Hematopoietic multipotent progenitor cell treated with erythropoietin and hydrocortisone succinate and interleukin-3 and kit ligand, for 8 days (in vitro differentiated cells): Measurements from ENCODE around the gene LSS.
"Not testable (repeated sequence)": the region's sequence is repeated elsewhere in the genome, so short reads cannot be mapped to it uniquely, and the experiment has no call there.

Experiments
- DNase-seq: peaks from one replicate; pipeline ENCODE4 v3.0.0-alpha.2; 2015

The LSS gene

DNA sequence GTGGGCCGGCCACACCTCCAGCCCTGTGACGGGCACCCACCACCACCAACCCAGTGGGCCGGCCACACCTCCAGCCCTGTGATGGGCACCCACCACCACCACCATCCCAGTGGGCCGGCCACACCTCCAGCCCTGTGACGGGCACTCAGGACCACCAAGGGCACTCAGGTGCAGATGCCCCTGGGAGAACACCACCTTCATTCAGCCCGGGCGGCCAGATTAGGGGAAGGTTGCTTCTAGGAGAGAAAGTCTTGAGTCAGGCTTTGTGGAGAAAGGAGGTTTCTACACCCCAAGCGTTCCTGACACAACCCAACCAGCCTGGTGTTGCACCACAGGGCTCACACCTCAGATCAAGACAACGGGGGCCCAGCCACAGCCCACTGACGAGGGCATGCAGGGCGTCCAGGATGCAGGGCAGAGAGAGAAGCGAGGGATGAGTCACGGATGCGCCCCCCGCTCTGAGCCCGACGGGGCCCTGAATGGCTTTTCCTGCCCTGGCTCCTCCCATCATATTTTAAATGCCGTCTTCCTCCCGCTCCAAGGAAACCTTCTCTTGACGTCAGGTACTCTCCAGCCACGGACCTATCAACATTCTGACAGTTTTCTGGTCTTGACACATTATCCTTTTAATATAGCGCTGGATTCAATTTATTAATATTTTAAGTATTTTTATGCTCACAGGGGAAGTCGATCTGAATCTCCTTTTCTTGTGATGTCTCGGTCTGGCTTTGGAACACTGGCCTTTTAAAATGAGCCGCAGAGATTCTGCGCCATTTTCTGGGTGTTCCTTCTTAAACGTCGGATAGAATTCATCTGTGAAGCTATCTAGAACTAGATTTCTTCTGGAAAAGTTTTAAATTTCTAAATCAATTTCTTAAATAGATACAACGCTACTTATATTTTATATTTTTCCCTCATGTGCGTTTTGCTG is 43.7 kb downstream of the LSS start:
- peak; percentile 70 for DNase-seq

- DNase-seq, result peak; percentile 65
Observed at GRCh38 chr21:46183910-46184624, 44.5 kb downstream of the LSS start, which contains the start of gene SPATC1L. Gene SPATC1L, minus strand, starts transcription at chr21:46184459. Its CDS starts 1,643 bp downstream, at chr21:46182816.

GRCh38 chr21:46183337-46183909 is 45.2 kb downstream of the LSS start:
- peak; percentile 26 for DNase-seq

DNA sequence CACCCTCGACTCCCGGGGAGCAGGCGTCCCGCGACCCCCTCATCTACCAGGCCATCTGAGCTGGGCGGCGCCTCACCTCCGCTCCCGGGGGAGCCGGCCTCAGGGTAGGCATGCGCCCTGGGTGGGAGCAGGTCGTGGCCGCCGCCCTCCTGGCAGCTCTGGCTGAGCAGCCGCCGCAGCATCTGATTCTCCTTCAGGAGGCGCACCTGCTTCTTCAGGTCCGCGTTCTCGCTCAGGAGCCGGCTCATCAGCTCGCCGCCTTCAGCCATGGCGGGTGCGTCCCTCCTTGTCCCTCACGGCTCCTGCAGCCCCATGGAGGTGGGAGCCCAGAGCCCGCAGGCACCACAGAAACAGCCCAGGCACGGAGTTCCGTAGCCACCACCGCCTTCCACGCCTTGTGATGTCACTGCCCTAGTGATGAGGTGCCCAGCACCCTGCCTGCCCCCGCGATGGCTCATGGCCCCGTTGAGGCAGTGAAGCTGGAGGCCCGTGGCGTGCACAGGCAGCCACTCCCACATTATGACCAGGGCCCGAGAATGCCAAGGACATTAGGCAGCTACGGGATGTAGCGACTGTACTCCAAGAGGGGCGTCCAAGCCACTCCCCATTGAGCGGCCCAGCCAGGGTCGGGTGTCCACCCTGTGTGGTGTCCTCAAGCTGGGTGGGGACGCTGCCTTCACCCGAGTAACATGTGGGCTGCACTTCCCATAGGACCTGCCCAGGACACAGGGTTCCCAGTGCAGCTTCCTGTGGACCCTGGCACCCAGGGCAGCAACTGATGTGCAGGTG is 45.8 kb downstream of the LSS start:
- no peak for DNase-seq

GRCh38 chr21:46181953-46182547 is 46.5 kb downstream of the LSS start:
- no peak for DNase-seq

- DNase-seq, result no peak
Observed at GRCh38 chr21:46181436-46181835, 47.1 kb downstream of the LSS start.

DNA sequence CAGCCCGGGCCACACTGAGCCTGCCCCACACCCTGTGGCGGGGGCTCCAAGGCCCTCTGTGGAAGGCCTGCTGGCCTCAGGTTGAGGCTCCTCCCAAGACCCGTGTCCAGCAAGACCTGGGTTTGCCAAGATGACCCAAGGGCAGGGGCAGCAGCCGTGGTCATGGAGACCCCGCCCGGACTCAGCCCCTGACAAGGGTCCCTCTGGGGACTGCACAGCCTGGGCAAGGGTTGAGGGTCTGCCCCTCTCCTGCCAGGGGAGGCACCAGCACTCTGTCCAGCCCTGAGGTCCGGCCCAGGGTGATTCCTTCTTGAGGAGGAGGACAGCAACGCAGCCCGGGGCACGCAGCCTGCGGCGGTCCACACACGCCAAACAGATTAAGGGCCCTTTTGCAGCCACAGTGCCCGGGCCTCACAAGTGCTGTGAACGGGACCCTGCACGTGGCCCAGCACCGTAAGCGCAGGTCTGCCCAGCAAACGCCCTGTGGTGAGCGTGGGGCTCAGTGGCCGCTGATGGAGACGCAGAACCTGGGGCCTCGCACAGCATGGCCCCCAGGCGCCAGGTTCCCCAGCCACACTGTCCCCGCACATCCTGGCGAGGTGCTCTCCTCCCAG is 47.7 kb downstream of the LSS start:
- no peak for DNase-seq

GRCh38 chr21:46180079-46180722 is 48.4 kb downstream of the LSS start:
- DNase-seq, result no peak

DNA sequence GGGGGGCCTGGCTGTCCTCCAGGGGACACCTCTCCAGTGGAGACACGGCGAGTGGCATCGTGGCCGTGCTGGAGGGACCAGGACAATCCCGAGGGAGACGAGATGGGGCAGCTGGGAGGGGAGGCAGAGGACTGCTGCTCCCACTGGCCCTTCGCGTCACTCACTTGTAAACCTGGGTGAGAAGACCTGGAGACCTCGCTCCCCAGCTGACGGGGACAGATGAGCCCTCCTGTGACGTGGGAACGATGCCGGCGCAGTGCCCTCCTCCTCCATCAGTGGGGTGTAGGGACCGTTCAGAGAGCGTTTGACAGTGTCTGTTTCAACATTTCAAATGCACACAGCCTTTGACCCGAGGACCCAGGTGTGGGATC is 48.9 kb downstream of the LSS start:
- DNase-seq, result no peak

DNA sequence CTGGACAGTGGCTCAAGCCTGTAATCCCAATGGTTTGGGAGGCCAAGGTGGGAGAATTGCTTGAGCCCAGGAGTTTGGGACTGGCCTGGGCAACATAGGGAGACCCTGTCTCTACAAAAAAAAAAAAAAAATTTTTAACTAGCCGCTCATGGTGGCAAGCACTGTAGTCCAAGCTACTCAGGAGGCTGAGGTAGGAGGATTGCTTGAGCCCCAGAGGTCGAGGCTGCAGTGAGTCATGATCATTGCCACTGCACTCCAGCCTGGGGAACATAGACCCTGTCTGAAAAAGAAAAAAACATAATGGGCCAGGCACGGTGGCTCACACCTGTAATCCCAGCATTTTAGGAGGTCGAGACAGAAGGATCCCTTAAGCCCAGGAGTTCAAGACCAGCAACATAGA is 49.6 kb downstream of the LSS start:
- no peak for DNase-seq

DNA sequence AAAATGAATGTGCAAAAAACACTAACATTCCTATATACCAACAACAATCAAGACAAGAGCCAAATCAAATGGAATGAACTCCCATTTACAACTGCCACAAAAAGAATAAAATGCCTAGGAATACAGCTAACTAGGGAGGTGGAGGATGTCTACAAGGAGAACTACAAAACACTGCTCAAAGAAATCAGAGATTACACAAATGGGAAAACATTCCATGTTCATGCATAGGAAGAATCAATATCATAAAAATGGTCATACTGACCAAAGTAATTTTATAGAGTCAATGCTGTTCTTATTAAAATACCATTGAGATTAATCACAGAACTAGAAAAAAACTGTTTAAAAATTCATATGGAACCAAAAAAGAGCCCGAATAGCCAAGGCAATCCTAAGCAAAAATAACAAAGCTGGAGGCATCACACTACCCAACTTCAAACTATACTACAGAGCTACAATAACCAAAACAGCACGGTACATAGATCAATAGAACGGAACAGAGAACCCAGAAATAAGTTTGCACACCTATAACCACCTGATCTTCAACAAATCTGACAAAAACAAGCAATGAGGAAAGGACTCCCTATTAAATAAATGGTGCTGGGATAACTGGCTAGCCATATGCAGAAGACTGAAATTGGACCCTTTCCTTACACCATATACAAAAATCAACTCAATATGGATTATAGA is 52.0 kb downstream of the LSS start:
- DNase-seq, result not testable (repeated sequence)

DNA sequence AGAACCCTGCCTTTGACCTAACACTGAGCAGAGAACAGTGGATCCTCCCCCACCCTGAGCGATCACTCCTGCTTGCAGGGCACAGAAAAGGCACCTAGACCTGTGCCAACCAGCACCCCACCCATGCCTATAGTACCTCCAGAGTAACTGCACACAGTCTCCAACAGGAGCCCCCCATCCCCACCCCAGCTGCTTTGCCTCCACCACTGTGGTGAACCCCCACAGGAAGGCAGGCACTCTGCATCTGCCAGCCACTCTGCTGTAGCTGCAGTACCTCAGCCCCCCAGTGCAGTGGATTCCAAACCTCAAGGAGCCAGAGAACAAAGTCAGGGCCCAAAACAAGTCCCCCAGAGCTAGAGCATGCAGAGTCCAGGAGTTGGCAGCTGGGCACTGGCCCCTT is 55.0 kb downstream of the LSS start:
- DNase-seq, result no peak

DNA sequence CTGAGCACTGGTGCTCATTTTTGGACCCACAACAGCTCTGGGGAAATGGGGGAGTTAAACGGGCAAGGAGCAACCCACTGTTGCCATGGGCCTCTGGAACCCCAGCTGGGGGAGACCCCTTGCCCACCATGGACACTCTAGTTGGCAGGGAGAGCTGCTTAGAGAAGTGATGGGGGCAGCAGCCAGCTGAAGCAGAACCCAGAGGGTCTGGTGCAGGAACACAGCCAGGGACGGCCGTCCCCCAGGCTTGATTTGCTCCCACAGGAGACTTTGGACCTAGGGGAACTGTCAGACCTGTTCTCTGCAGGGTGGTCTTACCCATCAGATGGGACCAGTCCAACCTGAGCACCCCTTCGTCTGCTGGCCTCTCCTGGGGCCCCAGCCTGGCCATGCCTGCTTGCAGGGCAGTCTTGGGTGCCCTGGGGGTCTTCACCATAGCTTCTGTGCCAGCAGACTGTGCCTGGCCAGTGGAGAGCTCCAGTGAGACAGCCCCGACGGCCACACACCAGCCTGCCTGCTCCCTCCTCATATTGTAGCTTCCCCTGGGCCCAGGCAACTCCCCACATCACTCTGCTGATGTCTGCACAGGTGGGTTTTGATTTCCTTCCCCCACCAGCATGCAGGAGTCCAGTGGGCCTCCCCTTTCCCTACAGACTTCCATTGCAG is 55.6 kb downstream of the LSS start:
- DNase-seq, result no peak

GRCh38 chr21:46171996-46172862 is 56.3 kb downstream of the LSS start:
- no peak for DNase-seq

DNA sequence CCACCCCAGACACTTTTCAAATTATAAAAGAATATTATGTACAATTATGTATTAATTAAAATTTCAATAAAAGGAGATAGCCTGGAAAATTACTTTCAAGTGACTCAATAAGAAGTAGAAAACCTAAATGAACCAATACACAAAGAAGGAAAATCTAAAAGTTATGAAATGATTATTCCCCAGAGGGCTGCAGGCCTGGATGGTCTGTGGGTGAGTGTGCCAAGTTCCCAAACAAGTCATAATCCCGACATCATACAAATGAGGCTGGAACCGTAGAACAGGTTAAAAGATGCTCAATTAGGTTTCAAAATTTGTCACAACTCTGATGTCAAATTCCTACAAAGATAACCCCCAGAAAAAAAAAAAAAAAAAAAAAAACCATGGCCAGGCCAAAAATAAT is 57.0 kb downstream of the LSS start:
- DNase-seq, result no peak

DNA sequence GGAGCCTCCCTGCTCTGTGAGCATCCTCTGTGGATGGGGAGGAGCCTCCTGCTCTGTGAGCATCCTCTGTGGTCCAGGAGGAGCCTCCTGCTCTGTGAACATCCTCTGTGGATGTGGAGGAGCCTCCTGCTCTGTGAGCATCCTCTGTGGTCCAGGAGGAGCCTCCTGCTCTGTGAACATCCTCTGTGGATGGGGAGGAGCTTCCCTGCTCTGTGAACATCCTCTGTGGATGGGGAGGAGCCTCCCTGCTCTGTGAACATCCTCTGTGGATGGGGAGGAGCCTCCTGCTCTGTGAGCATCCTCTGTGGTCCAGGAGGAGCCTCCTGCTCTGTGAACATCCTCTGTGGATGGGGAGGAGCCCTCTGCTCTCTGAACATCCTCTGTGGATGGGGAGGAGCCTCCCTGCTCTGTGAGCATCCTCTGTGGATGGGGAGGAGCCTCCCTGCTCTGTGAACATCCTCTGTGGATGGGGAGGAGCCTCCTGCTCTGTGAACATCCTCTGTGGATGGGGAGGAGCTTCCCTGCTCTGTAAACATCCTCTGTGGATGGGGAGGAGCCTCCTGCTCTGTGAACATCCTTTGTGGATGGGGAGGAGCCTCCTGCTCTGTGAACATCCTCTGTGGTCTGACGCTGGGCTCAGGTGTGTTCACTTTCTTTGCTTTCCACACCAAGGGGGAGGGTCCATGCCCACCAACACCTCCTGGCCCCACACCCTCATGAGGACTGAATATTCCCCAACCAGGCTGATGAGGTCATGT is 58.0 kb downstream of the LSS start:
- DNase-seq, result not testable (repeated sequence)

DNA sequence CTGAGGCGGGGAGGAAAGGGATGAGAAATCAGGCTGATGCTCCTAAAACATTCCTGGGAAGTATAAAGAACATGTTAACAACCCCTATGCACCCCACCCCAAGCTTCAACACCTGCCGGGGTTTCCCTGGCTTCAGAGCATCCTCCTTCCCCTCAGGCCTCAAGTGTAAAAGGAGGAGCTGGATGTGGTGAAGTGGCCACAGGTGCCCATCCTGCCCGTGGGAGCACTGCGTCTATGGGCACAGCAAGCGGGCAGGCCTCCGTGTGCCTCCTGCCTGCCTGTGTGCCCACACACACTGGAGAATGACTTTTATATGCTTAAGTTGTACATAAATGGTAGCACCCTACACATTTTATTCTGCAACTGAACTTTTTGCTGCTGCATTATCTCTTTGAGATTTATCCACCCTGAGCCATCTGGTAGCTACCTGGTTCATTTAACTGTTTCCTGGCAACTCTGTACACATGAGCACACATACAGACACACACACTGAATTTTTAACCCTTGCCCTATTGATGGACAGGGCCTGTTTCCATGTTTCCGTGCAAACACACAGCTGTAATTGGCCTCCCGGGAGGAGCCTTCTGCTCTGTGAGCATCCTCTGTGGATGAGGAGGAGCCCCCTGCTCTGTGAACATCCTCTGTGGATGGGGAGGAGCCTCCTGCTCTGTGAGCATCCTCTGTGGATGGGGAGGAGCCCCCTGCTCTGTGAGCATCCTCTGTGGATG is 59.8 kb downstream of the LSS start:
- no peak for DNase-seq

- no peak for DNase-seq
Observed at GRCh38 chr21:46168238-46168637, 60.3 kb downstream of the LSS start.
